MM.1S (cell line): ENCODE measurements around the gene CD28.

ENCODE experiments used
- DNase-seq: peaks from one replicate; pipeline ENCODE4 v3.0.0-alpha.2; 2015
- H2AFZ ChIP-seq: fragments of 300-600 bp; sonication (generic); 2 replicates; pipeline ENCODE4 v1.6.0; 2016; ENCODE audit warnings: antibody characterized with exemption, low read length
- H3F3A ChIP-seq: fragments of 300-600 bp; sonication (generic); 2 replicates; pipeline ENCODE4 v1.6.1; 2016; ENCODE audit warnings: mild to moderate bottlenecking, antibody characterized with exemption, low read length, moderate library complexity, mixed read lengths; ENCODE audit not compliant: insufficient read depth
- H3K27ac ChIP-seq: fragments of 300-600 bp; sonication (generic); 2 replicates; pipeline ENCODE4 v1.5.1; 2016; ENCODE audit warnings: mild to moderate bottlenecking, low read length
- H3K27me3 ChIP-seq: fragments of 300-600 bp; sonication (generic); replicated peaks from 2 replicates; pipeline ENCODE4 v1.6.0; 2016; ENCODE audit warnings: low read length; ENCODE audit not compliant: insufficient read depth
- H3K36me3 ChIP-seq: fragments of 300-600 bp; sonication (generic); replicated peaks from 2 replicates; pipeline ENCODE4 v1.6.1; 2016; ENCODE audit warnings: mild to moderate bottlenecking, low read length, mixed read lengths; ENCODE audit not compliant: insufficient read depth
- H3K4me1 ChIP-seq: fragments of 300-600 bp; sonication (generic); 2 replicates; pipeline ENCODE4 v1.6.1; 2016; ENCODE audit warnings: low read length, mixed read lengths
- H3K4me2 ChIP-seq: fragments of 300-600 bp; sonication (generic); 2 replicates; pipeline ENCODE4 v1.6.0; 2016; ENCODE audit warnings: low read depth, low read length
- H3K4me3 ChIP-seq: fragments of 300-600 bp; sonication (generic); 2 replicates; pipeline ENCODE4 v1.5.1; 2016; ENCODE audit warnings: low read length, mixed read lengths
- H3K79me2 ChIP-seq: fragments of 300-600 bp; sonication (generic); 2 replicates; pipeline ENCODE4 v1.6.1; 2016; ENCODE audit warnings: mixed run types, low read length, mixed read lengths
- H3K9ac ChIP-seq: fragments of 300-600 bp; sonication (generic); 2 replicates; pipeline ENCODE4 v1.6.1; 2016; ENCODE audit warnings: low read length, mixed read lengths
- H3K9me2 ChIP-seq: fragments of 300-600 bp; sonication (generic); replicated peaks from 2 replicates; pipeline ENCODE4 v1.6.1; 2016; ENCODE audit warnings: mild to moderate bottlenecking, low read length, mixed read lengths; ENCODE audit not compliant: insufficient read depth
- H3K9me3 ChIP-seq: fragments of 300-600 bp; sonication (generic); replicated peaks from 2 replicates; pipeline ENCODE4 v1.6.1; 2016; ENCODE audit warnings: mild to moderate bottlenecking, low read length, mixed read lengths; ENCODE audit not compliant: insufficient read depth
- H4K20me1 ChIP-seq: fragments of 300-600 bp; sonication (generic); 2 replicates; pipeline ENCODE4 v1.6.1; 2016; ENCODE audit warnings: mild to moderate bottlenecking, low read length, moderate library complexity, mixed read lengths; ENCODE audit not compliant: insufficient read depth
- CTCF ChIP-seq: fragments of 300-600 bp; sonication (generic); IDR thresholded peaks from 2 replicates; pipeline ENCODE4 v1.5.1; 2016; ENCODE audit warnings: antibody characterized with exemption, low read length, mixed read lengths
- EZH2 ChIP-seq: fragments of 300-600 bp; sonication (generic); optimal IDR thresholded peaks from 2 replicates; pipeline ENCODE3; 2017; ENCODE audit warnings: low read depth, mild to moderate bottlenecking, antibody characterized with exemption, low read length, mixed read lengths
- EZH2phosphoT487 ChIP-seq: fragments of 300-600 bp; sonication (generic); IDR thresholded peaks from 2 replicates; pipeline ENCODE4 v1.6.1; 2018; ENCODE audit warnings: antibody characterized with exemption, low read length

Gene CD28

GRCh38 chr2:203670939-203671338 is 35.5 kb upstream of the CD28 start:
- Histone ChIP-seq H3K27me3 (no peaks in the 10 kb centered on the region), H3K9me2 (no peaks in the 10 kb centered on the region), H3K4me2 (no peak overlapping the region), H3K4me1 (peaks cover 38% of the 10 kb centered on the region), H3K4me3 (no peak overlapping the region), H3K79me2 (no peaks in the 10 kb centered on the region), H2AFZ (no peak overlapping the region), H3K36me3 (no peaks in the 10 kb centered on the region), H4K20me1 (no peaks in the 10 kb centered on the region), H3K27ac (no peak overlapping the region), H3K9ac (no peak overlapping the region), H3F3A (peaks cover 12% of the 10 kb centered on the region), H3K9me3 (no peaks in the 10 kb centered on the region)
- TF ChIP-seq EZH2phosphoT487 (no peak), CTCF (no peak), EZH2 (no peak)
- DNase-seq: no peak

- TF ChIP-seq EZH2phosphoT487 (no peak), EZH2 (no peak), CTCF (no peak)
- Histone ChIP-seq H3K79me2 (no peaks in the 10 kb centered on the region), H3K9ac (no peak overlapping the region), H3K36me3 (no peaks in the 10 kb centered on the region), H4K20me1 (no peaks in the 10 kb centered on the region), H2AFZ (no peak overlapping the region), H3K4me1 (peaks cover 38% of the 10 kb centered on the region), H3F3A (peaks cover 12% of the 10 kb centered on the region), H3K27me3 (no peaks in the 10 kb centered on the region), H3K9me3 (no peaks in the 10 kb centered on the region), H3K4me2 (no peak overlapping the region), H3K27ac (no peak overlapping the region), H3K4me3 (no peak overlapping the region), H3K9me2 (no peaks in the 10 kb centered on the region)
- no peak for DNase-seq
Observed at GRCh38 chr2:203671876-203672275, 34.6 kb upstream of the CD28 start.

GRCh38 chr2:203672856-203673255 is 33.6 kb upstream of the CD28 start:
- TF ChIP-seq CTCF (no peak), EZH2phosphoT487 (no peak), EZH2 (no peak)
- Histone ChIP-seq H3K27ac (no peak overlapping the region), H3K27me3 (no peaks in the 10 kb centered on the region), H4K20me1 (no peaks in the 10 kb centered on the region), H3K9me2 (no peaks in the 10 kb centered on the region), H3K9ac (no peak overlapping the region), H3K9me3 (no peaks in the 10 kb centered on the region), H3K4me3 (no peak overlapping the region), H3K4me2 (no peak overlapping the region), H3K36me3 (no peaks in the 10 kb centered on the region), H3K79me2 (no peaks in the 10 kb centered on the region), H2AFZ (no peak overlapping the region), H3K4me1 (peaks cover 35% of the 10 kb centered on the region), H3F3A (peaks cover 12% of the 10 kb centered on the region)
- no peak for DNase-seq
